Mucosa of rectum (tissue), 2 donors: ENCODE data around the gene RFX1.

Experiments used
- H3K27ac ChIP-seq, 2 donors: one replicate each; pipeline ENCODE4 v1.7.0; 2013; ENCODE audit warnings: inconsistent platforms in 2 of 2, low read depth in 2 of 2, low read length in 2 of 2
- H3K27me3 ChIP-seq, 2 donors: one replicate each; pipeline ENCODE4 v1.7.0; 2013; ENCODE audit warnings: low read length in 2 of 2; ENCODE audit not compliant: control insufficient read depth in 2 of 2, insufficient read depth in 2 of 2
- H3K36me3 ChIP-seq, 2 donors: one replicate each; pipeline ENCODE4 v1.7.0; 2013; ENCODE audit warnings: low read length in 2 of 2; ENCODE audit not compliant: control insufficient read depth in 2 of 2, insufficient read depth in 2 of 2
- H3K4me1 ChIP-seq, 2 donors: one replicate each; pipeline ENCODE4 v1.7.0; 2013; ENCODE audit warnings: low read length in 2 of 2, mild to moderate bottlenecking in 1 of 2; ENCODE audit not compliant: control insufficient read depth in 2 of 2, insufficient read depth in 2 of 2
- H3K4me3 ChIP-seq, 2 donors: one replicate each; pipeline ENCODE4 v1.7.0; 2013; ENCODE audit warnings: low read length in 2 of 2
- H3K9ac ChIP-seq, 2 donors: one replicate each; pipeline ENCODE4 v1.7.0; 2013; ENCODE audit warnings: low read length in 2 of 2, low read depth in 1 of 2, mild to moderate bottlenecking in 1 of 2
- H3K9me3 ChIP-seq, 2 donors: one replicate each; pipeline ENCODE4 v1.7.0; 2013; ENCODE audit warnings: low read length in 2 of 2; ENCODE audit not compliant: control insufficient read depth in 2 of 2
- donor health status: healthy.
- donor health status: Normal muscosa, but diverticular disease.

Gene RFX1

DNA sequence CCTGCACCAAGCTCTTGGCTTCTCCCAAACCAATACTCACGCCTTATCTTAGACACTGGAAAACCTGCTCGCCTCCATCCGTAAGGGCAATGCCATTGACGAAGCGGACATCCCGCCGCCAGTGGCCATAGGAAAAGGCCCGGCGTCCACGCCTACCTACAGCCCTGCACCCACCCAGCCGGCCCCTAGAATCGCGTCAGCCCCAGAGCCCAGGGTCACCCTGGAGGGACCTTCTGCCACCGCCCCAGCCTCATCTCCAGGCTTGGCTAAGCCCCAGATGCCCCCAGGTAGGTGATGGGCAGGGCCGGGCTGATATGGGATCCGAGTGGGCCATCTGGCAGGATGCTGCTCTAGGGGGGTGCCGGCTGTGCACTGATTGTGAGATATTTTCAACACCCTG is 92.8 kb downstream of the RFX1 start:
- H3K27ac ChIP-seq: no peak overlapping the region
- no peak overlapping the region for H3K4me3 ChIP-seq
- H3K4me1 ChIP-seq: peaks cover 4 to 18% of the 10 kb centered on the region in 2 donors
- no peaks in the 10 kb centered on the region for H3K9me3 ChIP-seq
- H3K36me3 ChIP-seq: peaks cover 28 to 40% of the 10 kb centered on the region in 2 donors
- H3K27me3 ChIP-seq: no peaks in the 10 kb centered on the region
- no peak overlapping the region for H3K9ac ChIP-seq
